IMR-90 (cell line): ENCODE measurements around the gene RNFT2. TPM values are rescaled to one million over a fixed set of nuclear protein-coding genes. Genes with fewer than 3 reads are reported as not detected.
A peak's percentile ranks its signal among the peaks of the same experiment; 100 is the strongest.

ENCODE experiments used
- ATAC-seq: fragments of 200-7000 bp; cut with Tn5 transposase; 2 replicates; pipeline ENCODE4 v1.9.1; 2020; ENCODE audit warnings: low read depth, mild to moderate bottlenecking, moderate library complexity
- BruUV-seq: library from RNA; stranded (reverse); fragments of 400-500 nt; replicated peaks from 2 replicates; lab custom pipeline; 2021; lab: Mats Ljungman, UMichigan
- CTCF ChIA-PET: fragments of 300-600 bp; formaldehyde crosslinking; extraction: SDS; loops from one replicate; lab custom pipeline; 2021; ENCODE audit warnings: antibody characterized with exemption; lab: Yijun Ruan, JAX
- POLR2A ChIA-PET: fragments of 300-600 bp; sonication (Branson Sonifier 250); formaldehyde crosslinking; loops from one replicate; lab custom pipeline; 2022; ENCODE audit warnings: antibody characterized with exemption; ENCODE audit not compliant: unreplicated experiment; lab: Charles Lee
- DNase-seq: peaks from one replicate; pipeline ENCODE4 v3.0.0; 2013
- H2AFZ ChIP-seq: replicated peaks from 2 replicates; pipeline ENCODE3; 2013; ENCODE audit warnings: low read length, mild to moderate bottlenecking; ENCODE audit not compliant: poor library complexity
- H2AK5ac ChIP-seq: 2 replicates; pipeline ENCODE4 v1.6.1; 2013; ENCODE audit warnings: low read depth, low read length, inconsistent platforms
- H2AK9ac ChIP-seq: replicated peaks from 2 replicates; pipeline ENCODE3; 2013; ENCODE audit warnings: mild to moderate bottlenecking, low read depth, low read length, moderate library complexity; ENCODE audit not compliant: poor library complexity
- H2BK120ac ChIP-seq: 2 replicates; pipeline ENCODE4 v1.6.1; 2013; ENCODE audit warnings: low read depth, low read length, inconsistent platforms
- H2BK15ac ChIP-seq: 3 replicates; pipeline ENCODE4 v1.6.1; 2013; ENCODE audit warnings: low read depth, low read length, inconsistent platforms
- H2BK20ac ChIP-seq: 2 replicates; pipeline ENCODE4 v1.6.1; 2013; ENCODE audit warnings: low read depth, mild to moderate bottlenecking, inconsistent platforms, low read length, moderate library complexity
- H2BK5ac ChIP-seq: 2 replicates; pipeline ENCODE4 v1.6.1; 2013; ENCODE audit warnings: mild to moderate bottlenecking, low read depth, low read length, inconsistent platforms; ENCODE audit not compliant: poor library complexity, severe bottlenecking
- H3K14ac ChIP-seq: replicated peaks from 2 replicates; pipeline ENCODE4 v1.6.1; 2013; ENCODE audit warnings: low read depth, low read length, inconsistent platforms
- H3K18ac ChIP-seq: 2 replicates; pipeline ENCODE4 v1.6.1; 2013; ENCODE audit warnings: low read depth, low read length, control low read depth
- H3K23ac ChIP-seq: 2 replicates; pipeline ENCODE4 v1.6.1; 2013; ENCODE audit warnings: low read depth, low read length, inconsistent platforms
- H3K27ac ChIP-seq: 2 replicates; pipeline ENCODE4 v1.5.1; 2013; ENCODE audit warnings: mild to moderate bottlenecking, control low read depth, low read length; ENCODE audit not compliant: insufficient read depth
- H3K27me3 ChIP-seq: 2 replicates; pipeline ENCODE4 v1.6.1; 2013; ENCODE audit warnings: low read length; ENCODE audit not compliant: control insufficient read depth, insufficient read depth
- H3K36me3 ChIP-seq: 2 replicates; pipeline ENCODE4 v1.6.1; 2013; ENCODE audit warnings: low read length, mixed read lengths; ENCODE audit not compliant: control insufficient read depth, insufficient read depth
- H3K4ac ChIP-seq: 2 replicates; pipeline ENCODE4 v1.6.1; 2013; ENCODE audit warnings: low read depth, low read length, inconsistent platforms
- H3K4me1 ChIP-seq: 2 replicates; pipeline ENCODE4 v1.6.1; 2013; ENCODE audit warnings: low read length, mixed read lengths; ENCODE audit not compliant: control insufficient read depth, insufficient read depth
- H3K4me2 ChIP-seq: 2 replicates; pipeline ENCODE4 v1.6.1; 2013; ENCODE audit warnings: low read depth, mild to moderate bottlenecking, control low read depth, low read length, moderate library complexity
- H3K4me3 ChIP-seq: 2 replicates; pipeline ENCODE4 v1.5.1; 2013; ENCODE audit warnings: low read depth, mild to moderate bottlenecking, control low read depth, low read length, moderate library complexity; ENCODE audit not compliant: insufficient read depth
- H3K56ac ChIP-seq: 2 replicates; pipeline ENCODE4 v1.6.1; 2013; ENCODE audit warnings: low read length, inconsistent platforms; ENCODE audit not compliant: insufficient read depth; ENCODE audit errors: extremely low read depth
- H3K79me1 ChIP-seq, 2 experiments: 2 replicates each; pipeline ENCODE4 v1.6.1; 2013; ENCODE audit warnings: low read length in 2 of 2, inconsistent platforms in 1 of 2, low read depth in 1 of 2
- H3K9ac ChIP-seq: 2 replicates; pipeline ENCODE4 v1.6.1; 2013; ENCODE audit warnings: low read depth, low read length, control low read depth
- H3K9me1 ChIP-seq: 2 replicates; pipeline ENCODE4 v1.6.1; 2013; ENCODE audit warnings: low read length, inconsistent platforms; ENCODE audit not compliant: insufficient read depth
- H3K9me3 ChIP-seq: 2 replicates; pipeline ENCODE4 v1.6.1; 2013; ENCODE audit warnings: low read length; ENCODE audit not compliant: control insufficient read depth, insufficient read depth
- H4K20me1 ChIP-seq: 2 replicates; pipeline ENCODE4 v1.6.1; 2013; ENCODE audit warnings: low read length, inconsistent platforms; ENCODE audit not compliant: insufficient read depth
- H4K5ac ChIP-seq: 2 replicates; pipeline ENCODE4 v1.6.1; 2013; ENCODE audit warnings: mild to moderate bottlenecking, low read depth, low read length, control low read depth
- H4K8ac ChIP-seq, 2 experiments: 2 replicates each; pipeline ENCODE4 v1.6.1; 2013; ENCODE audit warnings: low read depth in 2 of 2, low read length in 2 of 2, control low read depth in 1 of 2, inconsistent platforms in 1 of 2
- H4K91ac ChIP-seq: 2 replicates; pipeline ENCODE4 v1.6.1; 2013; ENCODE audit warnings: low read depth, low read length, inconsistent platforms; ENCODE audit not compliant: insufficient read depth
- MAZ ChIP-seq: IDR thresholded peaks from 2 replicates; pipeline ENCODE4 v1.6.1; 2012; ENCODE audit warnings: low read depth, mild to moderate bottlenecking, low read length, improper control_type of control experiment, moderate library complexity, borderline replicate concordance
- NFE2L2 ChIP-seq: fragments of 150-350 bp; IDR thresholded peaks from 2 replicates; pipeline ENCODE4 v1.6.1; 2016; ENCODE audit warnings: low read depth, mild to moderate bottlenecking, low read length
- POLR2A ChIP-seq: IDR thresholded peaks from 2 replicates; pipeline ENCODE4 v1.6.1; 2012; ENCODE audit warnings: mild to moderate bottlenecking, low read depth, low read length
- USF2 ChIP-seq: fragments of 150-350 bp; IDR thresholded peaks from 2 replicates; pipeline ENCODE4 v1.6.1; 2017; ENCODE audit warnings: mild to moderate bottlenecking, antibody characterized with exemption, low read length, low read depth
- WGBS, 2 experiments: methylation state at CpG; one replicate each; pipeline versions ENCODE4 v1.1.5 to v1.1.7; 2013; ENCODE audit warnings: missing lambda C conversion rate in 2 of 2; ENCODE audit not compliant: insufficient read length in 1 of 2; ENCODE audit errors: extremely low coverage in 2 of 2; 5-methylcytosine and 5-hydroxymethylcytosine counted together
- dilution Hi-C: fragments of 300-500 bp; cut with HindIII; formaldehyde crosslinking; loops from one replicate; pipeline ENCODE4 v1.14.3; 2018; ENCODE audit warnings: low sequenced_read_pairs; ENCODE audit not compliant: unreplicated experiment
- in situ Hi-C: fragments of 300-500 bp; cut with MboI; formaldehyde crosslinking; loops from 3 replicates; pipeline ENCODE4 v1.14.3; 2019; ENCODE audit warnings: low sequenced_read_pairs, inconsistent platforms, mixed read lengths
- intact Hi-C: fragments of 100-400 bp; cut with micrococcal nuclease; formaldehyde crosslinking; loops from 2 replicates; pipeline ENCODE4 v1.10.0; 2022
- polyA plus RNA-seq, 3 experiments: library from polyadenylated mRNA; depleted of rRNA; stranded (reverse); fragments of >200 nt; gene quantifications; 2 replicates each; pipeline ENCODE4 v1.2.3, GENCODE V29; 2012; ENCODE audit warnings: low replicate concordance in 1 of 3
- total RNA-seq: library from RNA; depleted of rRNA; stranded (reverse); fragments of >200 nt; gene quantifications from 2 replicates; pipeline ENCODE4 v1.2.3, GENCODE V29; 2012

The RNFT2 gene
- total and polyA plus RNA-seq, 2 of the 4 experiments (the other 2 are of a cell fraction), result 1.6 to 2.3 TPM

- H3K27ac ChIP-seq, result no peak overlapping the region
- H3K4ac ChIP-seq, result no peak overlapping the region
- H3K18ac ChIP-seq, result no peak overlapping the region
- H3K79me1 ChIP-seq, result no peaks in the 10 kb centered on the region
- no peak overlapping the region for H3K14ac ChIP-seq
- H3K4me3 ChIP-seq, result no peak overlapping the region
- no CpG with 5 or more reads among the region's 3 CpGs for WGBS, 2 experiments
- intact Hi-C loops (no loop called here), dilution Hi-C loops (no loop called here), in situ Hi-C loops (no loop called here)
- ATAC-seq, result no peak
- no peak overlapping the region for H2AK9ac ChIP-seq
- no peak overlapping the region for H4K8ac ChIP-seq
- TF ChIP-seq NFE2L2, result no peak
- no peak for TF ChIP-seq MAZ
- TF ChIP-seq USF2, result peak; percentile 44; the same call in 1 of the 2 replicates
- no peak for TF ChIP-seq POLR2A
- ChIA-PET CTCF (no interaction called here), POLR2A (no interaction called here)
- H2BK20ac ChIP-seq, result no peak overlapping the region
- peaks cover 12% of the 10 kb centered on the region for H3K27me3 ChIP-seq
- no peaks in the 10 kb centered on the region for H3K36me3 ChIP-seq
- no peak overlapping the region for H3K9ac ChIP-seq
- H3K56ac ChIP-seq, result no peak overlapping the region
- no peak overlapping the region for H4K5ac ChIP-seq
- H2AFZ ChIP-seq, result no peak overlapping the region
- H3K23ac ChIP-seq, result no peak overlapping the region
- H2BK120ac ChIP-seq, result no peak overlapping the region
- no peaks in the 10 kb centered on the region for H4K20me1 ChIP-seq
- no peak overlapping the region for H2BK5ac ChIP-seq
- DNase-seq, result no peak
- no peak overlapping the region for H2AK5ac ChIP-seq
- no peak overlapping the region for H2BK15ac ChIP-seq
- no peaks in the 10 kb centered on the region for H3K9me1 ChIP-seq
- no peak overlapping the region for H3K4me2 ChIP-seq
- H4K91ac ChIP-seq, result no peak overlapping the region
- BruUV-seq, result no TSS peak
- H3K4me1 ChIP-seq, result no peaks in the 10 kb centered on the region
- no peaks in the 10 kb centered on the region for H3K9me3 ChIP-seq
These were observed 160.6 kb downstream of the RNFT2 start for GRCh38 chr12:116898669-116899068.
